HepG2 (cell line): ENCODE measurements around the gene WSB2. TPM values are rescaled to one million over a fixed set of nuclear protein-coding genes. Genes with fewer than 3 reads are reported as not detected.

Experiments
- AHR ChIP-seq: IDR thresholded peaks from 2 replicates; pipeline ENCODE4 v1.6.1; 2018; ENCODE audit warnings: missing genetic modification reagents, missing compliant biosample characterization
- CHCHD3 ChIP-seq: sonication (generic); formaldehyde crosslinking; IDR thresholded peaks from 2 replicates; pipeline ENCODE4 v1.8.0; 2022; ENCODE audit warnings: mild to moderate bottlenecking, missing genetic modification reagents, moderate library complexity
- CREB3 ChIP-seq: sonication (generic); formaldehyde crosslinking; IDR thresholded peaks from 2 replicates; pipeline ENCODE4 v1.5.0; 2020; ENCODE audit warnings: missing genetic modification reagents
- GABPA ChIP-seq, 2 experiments: IDR thresholded peaks; 2 replicates each; pipeline ENCODE4 v1.6.1; 2011 to 2016; ENCODE audit warnings: low read depth in 2 of 2, low read length in 1 of 2, missing biosample characterization in 1 of 2, missing genetic modification characterization in 1 of 2
- HNF4A ChIP-seq: sonication (generic); formaldehyde crosslinking; IDR thresholded peaks from 2 replicates; pipeline ENCODE4 v1.4.0; 2020; ENCODE audit warnings: missing genetic modification reagents
- JARID2 ChIP-seq: sonication (generic); formaldehyde crosslinking; IDR thresholded peaks from 2 replicates; pipeline ENCODE4 v1.8.1; 2023; ENCODE audit warnings: missing genetic modification reagents, inconsistent platforms; ENCODE audit not compliant: insufficient replicate concordance
- JUND ChIP-seq: sonication (generic); formaldehyde crosslinking; IDR thresholded peaks from 2 replicates; pipeline ENCODE4 v1.8.0; 2022; ENCODE audit warnings: mild to moderate bottlenecking, missing genetic modification reagents
- MAFG ChIP-seq: sonication (generic); formaldehyde crosslinking; IDR thresholded peaks from 2 replicates; pipeline ENCODE4 v1.5.1; 2020; ENCODE audit warnings: mild to moderate bottlenecking, missing genetic modification reagents
- NR2F1 ChIP-seq, 2 experiments: fragments of 450-650 bp in 1 of 2; formaldehyde crosslinking in 1 of 2; IDR thresholded peaks; 2 replicates each; pipeline versions ENCODE4 v1.5.0 to v1.6.1; 2016 to 2020; ENCODE audit warnings: mild to moderate bottlenecking in 1 of 2, missing compliant biosample characterization in 1 of 2, missing genetic modification reagents in 1 of 2, moderate library complexity in 1 of 2
- PLRG1 ChIP-seq: fragments of 450-650 bp; conservative IDR thresholded peaks from 2 replicates; pipeline ENCODE4 v1.6.1; 2016
- POLR2AphosphoS5 ChIP-seq: IDR thresholded peaks from 2 replicates; pipeline ENCODE4 v1.6.1; 2012; ENCODE audit warnings: low read depth, low read length
- POLR2G ChIP-seq: fragments of 200-400 bp; formaldehyde crosslinking; IDR thresholded peaks from 2 replicates; pipeline ENCODE4 v1.6.1; 2018; ENCODE audit warnings: mild to moderate bottlenecking, low read depth, low read length, moderate library complexity
- RARA ChIP-seq: IDR thresholded peaks from 2 replicates; pipeline ENCODE4 v1.6.1; 2016; ENCODE audit warnings: missing genetic modification reagents, missing compliant biosample characterization
- RBM22 ChIP-seq: fragments of 200-400 bp; formaldehyde crosslinking; optimal IDR thresholded peaks from 2 replicates; pipeline ENCODE3; 2017; ENCODE audit warnings: mild to moderate bottlenecking, low read length, moderate library complexity
- RNF2 ChIP-seq: fragments of 450-650 bp; conservative IDR thresholded peaks from 2 replicates; pipeline ENCODE4 v1.6.1; 2016; ENCODE audit warnings: low read depth
- SALL2 ChIP-seq: sonication (generic); formaldehyde crosslinking; IDR thresholded peaks from 2 replicates; pipeline ENCODE4 v1.8.1; 2023; ENCODE audit warnings: mild to moderate bottlenecking, missing genetic modification reagents, inconsistent platforms
- ZMYM4 ChIP-seq: sonication (generic); formaldehyde crosslinking; IDR thresholded peaks from 2 replicates; pipeline ENCODE4 v1.8.1; 2023; ENCODE audit warnings: mild to moderate bottlenecking, missing genetic modification reagents
- ZNF205 ChIP-seq: IDR thresholded peaks from 2 replicates; pipeline ENCODE4 v1.6.1; 2018; ENCODE audit warnings: missing biosample characterization, missing genetic modification reagents
- ZNF460 ChIP-seq: sonication (generic); formaldehyde crosslinking; IDR thresholded peaks from 2 replicates; pipeline ENCODE4 v1.5.1; 2020; ENCODE audit warnings: missing genetic modification reagents, mild to moderate bottlenecking, borderline replicate concordance
- ZNF614 ChIP-seq: IDR thresholded peaks from 2 replicates; pipeline ENCODE4 v1.6.1; 2018; ENCODE audit warnings: missing biosample characterization, missing genetic modification reagents, inconsistent platforms, borderline replicate concordance
- ZNF720 ChIP-seq: sonication (generic); formaldehyde crosslinking; IDR thresholded peaks from 2 replicates; pipeline ENCODE4 v1.4.0; 2020; ENCODE audit warnings: missing genetic modification reagents
- ZNF768 ChIP-seq: sonication (generic); formaldehyde crosslinking; IDR thresholded peaks from 2 replicates; pipeline ENCODE4 v1.4.0; 2020; ENCODE audit warnings: missing genetic modification reagents
- ZNF788 ChIP-seq: sonication (generic); formaldehyde crosslinking; IDR thresholded peaks from 2 replicates; pipeline ENCODE4 v1.5.0; 2020; ENCODE audit warnings: mild to moderate bottlenecking, missing genetic modification reagents, borderline replicate concordance
- ZSCAN29 ChIP-seq: sonication (generic); formaldehyde crosslinking; conservative IDR thresholded peaks from 2 replicates; pipeline ENCODE4 v1.4.0; 2020; ENCODE audit warnings: mild to moderate bottlenecking, missing genetic modification reagents
- polyA plus RNA-seq, 8 experiments: library from polyadenylated mRNA; depleted of rRNA in 3 of 8; stranded (reverse) in 7 of 8; unstranded in 1 of 8; fragments of >200 nt; fragmentation: Illumina TruSeq in 4 of 8; extraction: Trizol in 4 of 8; gene quantifications; 2 replicates each; pipeline versions ENCODE4 v1.2.1 to v1.2.3, GENCODE V29; 2011 to 2016; ENCODE audit warnings: low read depth in 4 of 8, missing spikeins in 1 of 8, mixed read lengths in 1 of 8; ENCODE audit not compliant: insufficient read depth in 1 of 8
- total RNA-seq, 5 experiments: library from RNA; depleted of rRNA; stranded (reverse); fragments of >200 nt; fragmentation: Illumina TruSeq; extraction: Trizol; gene quantifications; 2 replicates each; pipeline ENCODE4 v1.2.3, GENCODE V29; 2016; ENCODE audit warnings: low read depth in 1 of 5
- TF ChIP-seq, protein P1 (sequence below): sonication (generic); formaldehyde crosslinking; IDR thresholded peaks from 2 replicates; pipeline ENCODE4 v1.5.0; 2020; ENCODE audit warnings: mild to moderate bottlenecking, missing genetic modification reagents, borderline replicate concordance
- TF ChIP-seq, protein P2 (sequence below): sonication (generic); formaldehyde crosslinking; IDR thresholded peaks from 2 replicates; pipeline ENCODE4 v1.8.1; 2023; ENCODE audit warnings: mild to moderate bottlenecking, inconsistent platforms, moderate library complexity, missing genetic modification reagents, borderline replicate concordance

The WSB2 gene
- total and polyA plus RNA-seq, 2 of the 13 experiments (the other 11 are each of a cell fraction or from before 2014, with no cell fraction given) = 31.0 to 82.8 TPM

DNA sequence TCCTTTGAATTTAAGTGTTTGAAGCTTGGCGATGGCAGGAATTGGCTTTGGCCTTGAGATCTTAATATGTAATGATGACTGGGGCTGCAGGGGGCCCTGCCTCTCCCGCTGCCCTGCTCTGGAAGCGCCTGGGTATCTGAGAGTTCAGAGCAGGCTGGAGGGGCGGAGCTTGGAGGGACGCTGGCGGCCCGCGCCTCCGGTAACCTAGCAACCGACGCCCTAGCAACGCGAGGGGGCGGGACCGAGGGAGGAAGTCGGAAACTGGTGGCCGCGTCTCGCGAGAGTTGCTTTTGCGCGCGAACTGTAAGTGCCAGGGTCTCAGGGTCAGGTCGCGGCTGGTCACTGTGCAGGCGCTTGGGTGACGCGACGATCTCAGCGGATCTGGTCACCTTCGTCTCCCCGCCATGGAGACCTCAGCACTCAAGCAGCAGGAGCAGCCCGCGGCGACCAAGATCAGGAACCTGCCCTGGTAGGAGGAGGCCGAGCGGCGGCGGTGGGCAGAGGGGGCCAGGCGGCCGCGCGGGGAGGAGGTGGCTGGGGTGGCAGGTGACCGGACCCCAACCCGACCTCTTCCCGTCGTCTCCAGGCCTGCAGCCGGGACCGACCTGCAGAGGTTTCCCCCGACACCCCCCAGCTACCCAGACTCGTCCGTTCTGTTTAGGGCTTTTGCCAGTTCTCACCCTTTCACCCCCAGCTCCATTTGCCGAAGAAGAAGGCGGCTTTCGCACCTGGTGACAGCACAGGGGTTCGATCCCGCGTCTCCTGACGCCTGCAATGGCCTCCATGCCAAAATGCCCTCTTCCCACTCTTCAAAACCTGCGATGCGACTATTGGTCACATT, 44.3 kb downstream of the WSB2 start, which contains the start of gene RFC5 (continued):
- TF ChIP-seq JARID2 (CRISPR knock-in tag) = peak; percentile 28
- peak; percentile 58; the same call in 1 of the 2 replicates for TF ChIP-seq AHR (CRISPR knock-in tag)
- TF ChIP-seq PLRG1 = no peak
- TF ChIP-seq ZNF788 (CRISPR knock-in tag) = peak; percentile 36; the same call in 1 of the 2 replicates
- peak; percentile 79; the same call in 1 of the 2 replicates for TF ChIP-seq ZNF768
- peak; percentile 87 for TF ChIP-seq POLR2AphosphoS5
- no peak for TF ChIP-seq ZNF460 (CRISPR knock-in tag)
- TF ChIP-seq, protein P1, sequence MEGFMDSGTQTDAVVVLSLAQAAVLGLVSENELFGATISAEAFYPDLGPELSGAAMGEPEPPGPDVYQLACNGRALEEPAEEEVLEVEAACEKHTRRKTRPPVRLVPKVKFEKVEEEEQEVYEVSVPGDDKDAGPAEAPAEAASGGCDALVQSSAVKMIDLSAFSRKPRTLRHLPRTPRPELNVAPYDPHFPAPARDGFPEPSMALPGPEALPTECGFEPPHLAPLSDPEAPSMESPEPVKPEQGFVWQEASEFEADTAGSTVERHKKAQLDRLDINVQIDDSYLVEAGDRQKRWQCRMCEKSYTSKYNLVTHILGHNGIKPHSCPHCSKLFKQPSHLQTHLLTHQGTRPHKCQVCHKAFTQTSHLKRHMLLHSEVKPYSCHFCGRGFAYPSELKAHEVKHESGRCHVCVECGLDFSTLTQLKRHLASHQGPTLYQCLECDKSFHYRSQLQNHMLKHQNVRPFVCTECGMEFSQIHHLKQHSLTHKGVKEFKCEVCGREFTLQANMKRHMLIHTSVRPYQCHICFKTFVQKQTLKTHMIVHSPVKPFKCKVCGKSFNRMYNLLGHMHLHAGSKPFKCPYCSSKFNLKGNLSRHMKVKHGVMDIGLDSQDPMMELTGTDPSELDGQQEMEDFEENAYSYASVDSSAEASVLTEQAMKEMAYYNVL (CRISPR knock-in tag) = peak; percentile 58; the same call in 1 of the 2 replicates
- TF ChIP-seq, protein P2, sequence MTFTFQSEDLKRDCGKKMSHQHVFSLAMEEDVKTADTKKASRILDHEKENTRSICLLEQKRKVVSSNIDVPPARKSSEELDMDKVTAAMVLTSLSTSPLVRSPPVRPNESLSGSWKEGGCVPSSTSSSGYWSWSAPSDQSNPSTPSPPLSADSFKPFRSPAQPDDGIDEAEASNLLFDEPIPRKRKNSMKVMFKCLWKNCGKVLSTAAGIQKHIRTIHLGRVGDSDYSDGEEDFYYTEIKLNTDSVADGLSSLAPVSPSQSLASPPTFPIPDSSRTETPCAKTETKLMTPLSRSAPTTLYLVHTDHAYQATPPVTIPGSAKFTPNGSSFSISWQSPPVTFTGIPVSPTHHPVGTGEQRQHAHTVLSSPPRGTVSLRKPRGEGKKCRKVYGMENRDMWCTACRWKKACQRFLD (CRISPR knock-in tag) = 0 out of 2 replicates have a peak, but pooled peaks have one; percentile 45
- peak; percentile 53; the same call in 1 of the 2 replicates for TF ChIP-seq RARA (CRISPR knock-in tag)
- TF ChIP-seq POLR2G = peak; percentile 81
- TF ChIP-seq ZSCAN29 (CRISPR knock-in tag) = no peak
- TF ChIP-seq ZNF720 (CRISPR knock-in tag) = 0 out of 2 replicates have a peak, but pooled peaks have one; percentile 63
- TF ChIP-seq JUND (CRISPR knock-in tag) = 0 out of 2 replicates have a peak, but pooled peaks have one; percentile 20
- peak; percentile 72 for TF ChIP-seq GABPA (IDR thresholded peaks at IDR 0.05; ENCODE audit: low read depth, low read length)
- TF ChIP-seq GABPA (CRISPR knock-in tag; IDR thresholded peaks at IDR 0.05; ENCODE audit: low read depth) = peak; percentile 92
- TF ChIP-seq ZNF614 = peak; percentile 79; the same call in 1 of the 2 replicates
- TF ChIP-seq RNF2 = peak; percentile 83; the same call in 1 of the 2 replicates
- TF ChIP-seq ZNF205 = peak; percentile 78; the same call in 1 of the 2 replicates
- TF ChIP-seq SALL2 (CRISPR knock-in tag) = peak; percentile 85; the same call in 1 of the 2 replicates
- peak; percentile 46 for TF ChIP-seq HNF4A (CRISPR knock-in tag)
- peak; percentile 49; the same call in 1 of the 2 replicates for TF ChIP-seq CHCHD3 (CRISPR knock-in tag)
- peak; percentile 96 for TF ChIP-seq ZMYM4
- TF ChIP-seq NR2F1 (CRISPR knock-in tag; IDR thresholded peaks at IDR 0.05) = peak; percentile 65 to 84; a peak in 3 of 4 replicates
- TF ChIP-seq RBM22 = peak; percentile 99
- TF ChIP-seq MAFG (CRISPR knock-in tag) = peak; percentile 37; the same call in 1 of the 2 replicates
- TF ChIP-seq CREB3 (CRISPR knock-in tag) = 0 out of 2 replicates have a peak, but pooled peaks have one; percentile 39
